NOMO-1 treated with DMSO at 0.1 percent for 48 hours (cell line): ENCODE measurements around the gene UBALD1.
"Not testable (repeated sequence)": the region's sequence is repeated elsewhere in the genome, so short reads cannot be mapped to it uniquely, and the experiment has no call there.

ENCODE experiments used
- DNase-seq: peaks from one replicate; lab custom pipeline; 2025; ENCODE audit not compliant: unreplicated experiment; lab: John Stamatoyannopoulos, UW

The UBALD1 gene

GRCh38 chr16:4599037-4599436, 15.7 kb downstream of the UBALD1 start:
- no peak for DNase-seq

- no peak for DNase-seq
These were observed 17.5 kb downstream of the UBALD1 start for GRCh38 chr16:4597174-4597573.

- DNase-seq = no peak
These were observed 20.0 kb downstream of the UBALD1 start for GRCh38 chr16:4594433-4595410.

- DNase-seq = no peak
These were observed 21.6 kb downstream of the UBALD1 start for GRCh38 chr16:4593086-4593485.

- DNase-seq = no peak
These were observed 22.8 kb downstream of the UBALD1 start for GRCh38 chr16:4591706-4592470.

- DNase-seq = no peak
These were observed 23.5 kb downstream of the UBALD1 start for GRCh38 chr16:4591191-4591590.

- DNase-seq = no peak
These were observed 25.7 kb downstream of the UBALD1 start for GRCh38 chr16:4588961-4589360.

GRCh38 chr16:4588386-4588785, 26.3 kb downstream of the UBALD1 start:
- DNase-seq = no peak

GRCh38 chr16:4586291-4586690, 28.4 kb downstream of the UBALD1 start:
- no peak for DNase-seq

- DNase-seq = no peak
These were observed 30.8 kb downstream of the UBALD1 start for GRCh38 chr16:4583906-4584305.

GRCh38 chr16:4580250-4580649, 34.4 kb downstream of the UBALD1 start:
- DNase-seq = no peak

- no peak for DNase-seq
These were observed 35.6 kb downstream of the UBALD1 start for GRCh38 chr16:4578961-4579530.

GRCh38 chr16:4576008-4576407, 38.7 kb downstream of the UBALD1 start:
- no peak for DNase-seq

GRCh38 chr16:4574919-4575705, 39.6 kb downstream of the UBALD1 start:
- DNase-seq = no peak

GRCh38 chr16:4573926-4574325, 40.8 kb downstream of the UBALD1 start:
- DNase-seq = not testable (repeated sequence)

GRCh38 chr16:4572715-4573114, 42.0 kb downstream of the UBALD1 start:
- no peak for DNase-seq

- no peak for DNase-seq
These were observed 43.9 kb downstream of the UBALD1 start for GRCh38 chr16:4570688-4571321.

- DNase-seq = no peak
These were observed 44.6 kb downstream of the UBALD1 start for GRCh38 chr16:4570086-4570485.

- DNase-seq = no peak
These were observed 48.5 kb downstream of the UBALD1 start for GRCh38 chr16:4566144-4566543.

- no peak for DNase-seq
These were observed 49.9 kb downstream of the UBALD1 start for GRCh38 chr16:4564661-4565267.
